A549 (cell line): ENCODE data around the gene P3H1. TPM values are rescaled to one million over a fixed set of nuclear protein-coding genes. Genes with fewer than 3 reads are reported as not detected.

Experiments
- ATAC-seq, 2 experiments: fragments of 200-7000 bp in 1 of 2; fragments of >200 bp in 1 of 2; cut with Nextera tagmentation in 1 of 2; cut with Tn5 transposase in 1 of 2; 3 replicates each; pipeline versions ENCODE4 v1.8.0 to v1.9.1; 2018 to 2020; ENCODE audit warnings: mild to moderate bottlenecking in 1 of 2, moderate library complexity in 1 of 2
- CTCF ChIA-PET: fragments of 300-600 bp; sonication (Branson Sonifier 250); formaldehyde crosslinking; extraction: SDS; loops from one replicate; lab custom pipeline; 2021; ENCODE audit warnings: antibody characterized with exemption, inconsistent platforms; lab: Yijun Ruan, JAX
- POLR2A ChIA-PET: fragments of 350-600 bp; formaldehyde crosslinking; extraction: SDS; loops from one replicate; lab custom pipeline; 2021; ENCODE audit warnings: antibody characterized with exemption, inconsistent platforms; lab: Yijun Ruan, JAX
- DNase-seq, 2 experiments: peaks; one replicate each; pipeline versions ENCODE4 v3.0.0 to v3.0.0-alpha.2; 2011 to 2016; ENCODE audit warnings: low read depth in 1 of 2, low spot score in 1 of 2
- FAIRE-seq: peaks from 2 replicates; lab custom pipeline; 2011; peaks lifted over from hg19 to GRCh38; lab: Jason Lieb, UNC
- H3K27ac ChIP-seq, 2 experiments: fragments of >200 bp; sonication (Bioruptor Twin); formaldehyde crosslinking; 3 replicates each; pipeline ENCODE4 v1.5.1; 2016 to 2017
- H3K4me1 ChIP-seq: fragments of >200 bp; sonication (Bioruptor Twin); formaldehyde crosslinking; 3 replicates; pipeline ENCODE4 v1.6.1; 2016
- H3K4me2 ChIP-seq: fragments of >200 bp; sonication (Bioruptor Twin); formaldehyde crosslinking; 3 replicates; pipeline ENCODE4 v1.6.1; 2016
- H3K4me3 ChIP-seq: fragments of >200 bp; sonication (Bioruptor Twin); formaldehyde crosslinking; 3 replicates; pipeline ENCODE4 v1.5.1; 2016
- H3K9me3 ChIP-seq: fragments of >200 bp; sonication (Bioruptor Twin); formaldehyde crosslinking; 3 replicates; pipeline ENCODE4 v1.6.1; 2016
- BHLHE40 ChIP-seq: IDR thresholded peaks from 2 replicates; pipeline ENCODE4 v1.6.1; 2012; ENCODE audit warnings: low read depth, low read length, inconsistent platforms
- CHD2 ChIP-seq: fragments of 150-350 bp; IDR thresholded peaks from 2 replicates; pipeline ENCODE4 v1.6.1; 2014; ENCODE audit warnings: low read length; ENCODE audit not compliant: partially characterized antibody
- CHD4 ChIP-seq: fragments of 200-600 bp; sonication (generic); IDR thresholded peaks from 2 replicates; pipeline ENCODE4 v1.6.1; 2016; ENCODE audit warnings: antibody characterized with exemption, mild to moderate bottlenecking, borderline replicate concordance
- EHMT2 ChIP-seq: fragments of 200-600 bp; sonication (generic); IDR thresholded peaks from 2 replicates; pipeline ENCODE4 v1.6.1; 2016; ENCODE audit warnings: antibody characterized with exemption, low read depth, mild to moderate bottlenecking, moderate library complexity
- FOXS1 ChIP-seq: fragments of 250-450 bp; sonication (Bioruptor Pico); IDR thresholded peaks from 2 replicates; pipeline ENCODE4 v1.5.0; 2020; ENCODE audit warnings: mild to moderate bottlenecking, moderate library complexity
- HDAC2 ChIP-seq: fragments of 200-600 bp; sonication (generic); IDR thresholded peaks from 2 replicates; pipeline ENCODE4 v1.6.1; 2016
- HES2 ChIP-seq: fragments of >200 bp; sonication (Bioruptor Twin); formaldehyde crosslinking; IDR thresholded peaks from 2 replicates; pipeline ENCODE4 v1.6.1; 2016
- MAZ ChIP-seq: fragments of 150-350 bp; IDR thresholded peaks from 2 replicates; pipeline ENCODE4 v1.6.1; 2014; ENCODE audit warnings: antibody characterized with exemption, low read depth, low read length, borderline replicate concordance
- NFE2L2 ChIP-seq: fragments of 150-350 bp; conservative IDR thresholded peaks from 2 replicates; pipeline ENCODE4 v1.6.1; 2014; ENCODE audit warnings: low read length
- PBX3 ChIP-seq: IDR thresholded peaks from 2 replicates; pipeline ENCODE4 v1.6.1; 2012
- PHF8 ChIP-seq: fragments of 200-600 bp; sonication (generic); IDR thresholded peaks from 2 replicates; pipeline ENCODE4 v1.6.1; 2016; ENCODE audit warnings: low read depth, mild to moderate bottlenecking, antibody characterized with exemption, moderate library complexity, borderline replicate concordance
- POLR2AphosphoS2 ChIP-seq: conservative IDR thresholded peaks from 2 replicates; pipeline ENCODE4 v1.6.1; 2012; ENCODE audit warnings: low read length, improper control_type of control experiment, inconsistent platforms
- REST ChIP-seq: fragments of 200-600 bp; sonication (generic); IDR thresholded peaks from 2 replicates; pipeline ENCODE4 v1.6.1; 2016; ENCODE audit warnings: antibody characterized with exemption, mild to moderate bottlenecking, moderate library complexity
- RFX5 ChIP-seq: fragments of 450-650 bp; IDR thresholded peaks from 2 replicates; pipeline ENCODE4 v1.7.1; 2014; ENCODE audit warnings: antibody characterized with exemption, mild to moderate bottlenecking, moderate library complexity
- TP53 ChIP-seq: fragments of 250-450 bp; sonication (Bioruptor Pico); IDR thresholded peaks from 2 replicates; pipeline ENCODE4 v1.5.0; 2021; ENCODE audit warnings: mild to moderate bottlenecking, moderate library complexity
- USF2 ChIP-seq: fragments of 450-650 bp; IDR thresholded peaks from 2 replicates; pipeline ENCODE4 v1.6.1; 2014; ENCODE audit warnings: antibody characterized with exemption
- WGBS: methylation state at CpG from one replicate; pipeline ENCODE4 v1.1.6; 2017; ENCODE audit errors: missing lambda C conversion rate; 5-methylcytosine and 5-hydroxymethylcytosine counted together
- polyA plus RNA-seq, 4 experiments: library from polyadenylated mRNA; depleted of rRNA in 3 of 4; stranded (reverse); fragments of >200 nt; fragmentation: RNase III in 1 of 4; extraction: RNeasy Plus Mini Kit Qiagen cat#74134 plus additional on column Dnase treatment in 1 of 4; gene quantifications; 2 replicates in 3 of 4; 3 replicates in 1 of 4; pipeline ENCODE4 v1.2.3, GENCODE V29; 2011 to 2017
- TF ChIP-seq, protein P1 (sequence below): fragments of 250-450 bp; sonication (Bioruptor Pico); IDR thresholded peaks from 2 replicates; pipeline ENCODE4 v1.5.0; 2020; ENCODE audit warnings: low read depth, mild to moderate bottlenecking, moderate library complexity
- TF ChIP-seq, protein P2 (sequence below): fragments of >200 bp; sonication (Bioruptor Twin); formaldehyde crosslinking; IDR thresholded peaks from 3 replicates; pipeline ENCODE4 v1.5.1; 2016
- TF ChIP-seq, protein P3 (sequence below): fragments of >200 bp; sonication (Bioruptor Twin); formaldehyde crosslinking; IDR thresholded peaks from 3 replicates; pipeline ENCODE4 v1.6.1; 2016

P3H1 gene
- polyA plus RNA-seq, 2 of the 4 experiments (the other 2 are of a cell fraction) = 27.3 to 30.3 TPM

- Histone ChIP-seq H3K4me2 (no peak overlapping the region), H3K27ac (no peak overlapping the region), H3K4me1 (no peaks in the 10 kb centered on the region), H3K4me3 (no peak overlapping the region), H3K9me3 (no peaks in the 10 kb centered on the region)
- FAIRE-seq = no peak
- ChIA-PET POLR2A (no interaction called here), CTCF (interaction anchor here (0.7 to 3.2 kb wide), 15 partner anchors 8 to 595 kb away, joined by 3 to 21 read pairs (median 3); no protein-coding TSS in a partner anchor)
- no peak for TF ChIP-seq HES2
- no peak for TF ChIP-seq MAZ
- TF ChIP-seq PHF8 = no peak
- TF ChIP-seq, protein P1, sequence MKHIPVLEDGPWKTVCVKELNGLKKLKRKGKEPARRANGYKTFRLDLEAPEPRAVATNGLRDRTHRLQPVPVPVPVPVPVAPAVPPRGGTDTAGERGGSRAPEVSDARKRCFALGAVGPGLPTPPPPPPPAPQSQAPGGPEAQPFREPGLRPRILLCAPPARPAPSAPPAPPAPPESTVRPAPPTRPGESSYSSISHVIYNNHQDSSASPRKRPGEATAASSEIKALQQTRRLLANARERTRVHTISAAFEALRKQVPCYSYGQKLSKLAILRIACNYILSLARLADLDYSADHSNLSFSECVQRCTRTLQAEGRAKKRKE = no peak
- no peak for TF ChIP-seq BHLHE40
- no peak for TF ChIP-seq REST
- no peak for TF ChIP-seq RFX5
- no peak for TF ChIP-seq CHD4
- no peak for TF ChIP-seq HDAC2
- no peak for TF ChIP-seq FOXS1
- no peak for TF ChIP-seq CHD2
- TF ChIP-seq EHMT2 = no peak
- TF ChIP-seq, protein P2, sequence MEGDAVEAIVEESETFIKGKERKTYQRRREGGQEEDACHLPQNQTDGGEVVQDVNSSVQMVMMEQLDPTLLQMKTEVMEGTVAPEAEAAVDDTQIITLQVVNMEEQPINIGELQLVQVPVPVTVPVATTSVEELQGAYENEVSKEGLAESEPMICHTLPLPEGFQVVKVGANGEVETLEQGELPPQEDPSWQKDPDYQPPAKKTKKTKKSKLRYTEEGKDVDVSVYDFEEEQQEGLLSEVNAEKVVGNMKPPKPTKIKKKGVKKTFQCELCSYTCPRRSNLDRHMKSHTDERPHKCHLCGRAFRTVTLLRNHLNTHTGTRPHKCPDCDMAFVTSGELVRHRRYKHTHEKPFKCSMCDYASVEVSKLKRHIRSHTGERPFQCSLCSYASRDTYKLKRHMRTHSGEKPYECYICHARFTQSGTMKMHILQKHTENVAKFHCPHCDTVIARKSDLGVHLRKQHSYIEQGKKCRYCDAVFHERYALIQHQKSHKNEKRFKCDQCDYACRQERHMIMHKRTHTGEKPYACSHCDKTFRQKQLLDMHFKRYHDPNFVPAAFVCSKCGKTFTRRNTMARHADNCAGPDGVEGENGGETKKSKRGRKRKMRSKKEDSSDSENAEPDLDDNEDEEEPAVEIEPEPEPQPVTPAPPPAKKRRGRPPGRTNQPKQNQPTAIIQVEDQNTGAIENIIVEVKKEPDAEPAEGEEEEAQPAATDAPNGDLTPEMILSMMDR = no peak
- TF ChIP-seq PBX3 = no peak
- ATAC-seq = no peak
- DNase-seq = no peak
- WGBS = 94% methylated on average over 9 of the region's 12 CpGs
Observed at GRCh38 chr1:42746436-42747105, 20.3 kb downstream of the P3H1 start.

GRCh38 chr1:42745851-42746250 lies 21.0 kb downstream of the P3H1 start:
- Histone ChIP-seq H3K27ac (no peak overlapping the region), H3K4me1 (no peaks in the 10 kb centered on the region), H3K4me3 (no peak overlapping the region), H3K4me2 (no peak overlapping the region), H3K9me3 (no peaks in the 10 kb centered on the region)
- WGBS = 96% methylated on average over 8 of the region's 8 CpGs
- TF ChIP-seq EHMT2 (no peak), TP53 (CRISPR knock-in tag) (no peak), PHF8 (no peak), NFE2L2 (no peak), POLR2AphosphoS2 (no peak), USF2 (no peak), REST (no peak)
- TF ChIP-seq, protein P3, sequence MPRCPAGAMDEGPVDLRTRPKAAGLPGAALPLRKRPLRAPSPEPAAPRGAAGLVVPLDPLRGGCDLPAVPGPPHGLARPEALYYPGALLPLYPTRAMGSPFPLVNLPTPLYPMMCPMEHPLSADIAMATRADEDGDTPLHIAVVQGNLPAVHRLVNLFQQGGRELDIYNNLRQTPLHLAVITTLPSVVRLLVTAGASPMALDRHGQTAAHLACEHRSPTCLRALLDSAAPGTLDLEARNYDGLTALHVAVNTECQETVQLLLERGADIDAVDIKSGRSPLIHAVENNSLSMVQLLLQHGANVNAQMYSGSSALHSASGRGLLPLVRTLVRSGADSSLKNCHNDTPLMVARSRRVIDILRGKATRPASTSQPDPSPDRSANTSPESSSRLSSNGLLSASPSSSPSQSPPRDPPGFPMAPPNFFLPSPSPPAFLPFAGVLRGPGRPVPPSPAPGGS = no peak
- DNase-seq = no peak
- FAIRE-seq = no peak
- POLR2A ChIA-PET = no interaction called here
- CTCF ChIA-PET = interaction anchor here (1.1 to 3.2 kb wide), 8 partner anchors 10 to 594 kb away, joined by 3 to 21 read pairs (median 4); no protein-coding TSS in a partner anchor
- no peak for ATAC-seq
